ENCODE data around the gene PPP1R1C.

- TF ChIP-seq CTCF (IDR thresholded peaks at IDR 0.05; ENCODE audit: insufficient read depth, low read length, poor library complexity, severe bottlenecking) (no peak), EZH2phosphoT487 (conservative IDR thresholded peaks at IDR 0.05; ENCODE audit: low read length) (no peak)
Observed at GRCh38 chr2:182062329-182062972, 76.8 kb downstream of the PPP1R1C start.
